Stimulated activated CD4-positive, alpha-beta T cell treated with anti-CD3 and anti-CD28 coated beads, Interleukin-4, amount 100 ng/mL, for 24 hours (primary cell): ENCODE data around the gene NLGN1.

Source experiments
- DNase-seq: peaks from one replicate; pipeline ENCODE4 v3.0.0-alpha.2; 2020

Gene NLGN1

GRCh38 chr3:173644086-173645082, 246.8 kb downstream of the NLGN1 start:
- DNase-seq, result no peak

GRCh38 chr3:173650596-173650995, 253.1 kb downstream of the NLGN1 start:
- no peak for DNase-seq

- no peak for DNase-seq
Observed at GRCh38 chr3:173652093-173652492, 254.5 kb downstream of the NLGN1 start.

- DNase-seq, result no peak
Observed at GRCh38 chr3:173653781-173654180, 256.2 kb downstream of the NLGN1 start.

GRCh38 chr3:173659972-173660371, 262.4 kb downstream of the NLGN1 start:
- DNase-seq, result no peak

- no peak for DNase-seq
Observed at GRCh38 chr3:173660645-173661299, 263.2 kb downstream of the NLGN1 start.

- DNase-seq, result no peak
Observed at GRCh38 chr3:173663696-173664111, 266.2 kb downstream of the NLGN1 start.

GRCh38 chr3:173676094-173676493, 278.6 kb downstream of the NLGN1 start:
- DNase-seq, result no peak

GRCh38 chr3:173681188-173681678, 283.7 kb downstream of the NLGN1 start:
- no peak for DNase-seq

- DNase-seq, result no peak
Observed at GRCh38 chr3:173685456-173685855, 287.9 kb downstream of the NLGN1 start.

- DNase-seq, result no peak
Observed at GRCh38 chr3:173688216-173688842, 290.8 kb downstream of the NLGN1 start.

- DNase-seq, result no peak
Observed at GRCh38 chr3:173690542-173691180, 293.1 kb downstream of the NLGN1 start.

- DNase-seq, result no peak
Observed at GRCh38 chr3:173699353-173699752, 301.8 kb downstream of the NLGN1 start.

- DNase-seq, result no peak
Observed at GRCh38 chr3:173700336-173700735, 302.8 kb downstream of the NLGN1 start.

GRCh38 chr3:173702561-173702960, 305.0 kb downstream of the NLGN1 start:
- DNase-seq, result no peak

- no peak for DNase-seq
Observed at GRCh38 chr3:173703771-173704170, 306.2 kb downstream of the NLGN1 start.

GRCh38 chr3:173706630-173707029, 309.1 kb downstream of the NLGN1 start:
- DNase-seq, result no peak

- no peak for DNase-seq
Observed at GRCh38 chr3:173708191-173708590, 310.6 kb downstream of the NLGN1 start.

- DNase-seq, result no peak
Observed at GRCh38 chr3:173709026-173709425, 311.5 kb downstream of the NLGN1 start.

GRCh38 chr3:173711619-173712018, 314.1 kb downstream of the NLGN1 start:
- no peak for DNase-seq

GRCh38 chr3:173719585-173719984, 322.0 kb downstream of the NLGN1 start:
- no peak for DNase-seq

GRCh38 chr3:173725507-173725906, 328.0 kb downstream of the NLGN1 start:
- DNase-seq, result no peak

- no peak for DNase-seq
Observed at GRCh38 chr3:173730391-173730790, 332.8 kb downstream of the NLGN1 start.
